GM12874 (cell line): ENCODE results near the gene CS.

Source experiments
- TF ChIP-seq, protein P1 (sequence below): IDR thresholded peaks from 2 replicates; pipeline ENCODE4 v1.5.1; 2011; ENCODE audit warnings: low read depth, mild to moderate bottlenecking, control low read depth, low read length, moderate library complexity; ENCODE audit not compliant: insufficient read depth

The CS gene

DNA sequence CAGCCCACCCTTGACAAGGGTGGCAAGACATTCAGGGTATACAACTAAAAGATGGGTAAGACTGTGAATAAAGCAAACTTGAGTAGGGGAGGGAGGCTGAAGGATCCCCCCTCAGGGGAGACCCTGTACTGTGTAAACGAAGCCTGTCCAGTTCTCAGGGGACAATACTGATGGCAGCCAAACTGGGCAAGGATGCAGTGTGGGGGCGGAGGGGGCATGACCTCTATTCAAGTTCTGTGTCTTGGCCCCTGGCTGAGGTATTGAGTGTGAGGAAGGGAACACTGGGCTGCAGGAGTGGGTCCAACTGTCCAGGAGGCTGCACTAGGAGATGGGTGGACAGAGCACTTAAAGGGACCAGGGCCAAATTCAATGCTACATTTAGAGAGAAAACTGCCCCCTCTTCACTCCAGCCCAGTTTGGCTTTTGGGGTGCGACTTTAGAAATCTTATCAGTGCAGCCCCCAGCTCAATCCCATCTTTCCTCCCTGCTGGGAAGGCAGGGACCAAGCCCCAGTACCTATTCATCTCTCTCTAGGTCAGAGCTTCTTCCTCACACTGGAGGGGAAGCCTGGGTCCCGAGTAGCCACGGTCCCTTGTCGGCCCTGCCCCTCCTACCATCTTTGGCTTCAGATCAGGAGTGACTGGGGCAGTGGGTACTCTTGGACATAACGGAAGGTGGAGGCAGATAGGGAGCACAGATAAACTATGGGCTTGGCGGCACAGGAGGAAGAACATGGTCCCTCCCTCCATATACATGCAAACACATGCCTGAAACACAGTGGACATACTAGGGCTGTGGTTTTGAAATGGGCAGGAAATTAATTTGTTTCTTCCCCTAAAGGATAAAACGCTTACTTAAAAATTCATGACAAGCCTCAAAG lies 58.5 kb downstream of the CS start:
- TF ChIP-seq, protein P1, sequence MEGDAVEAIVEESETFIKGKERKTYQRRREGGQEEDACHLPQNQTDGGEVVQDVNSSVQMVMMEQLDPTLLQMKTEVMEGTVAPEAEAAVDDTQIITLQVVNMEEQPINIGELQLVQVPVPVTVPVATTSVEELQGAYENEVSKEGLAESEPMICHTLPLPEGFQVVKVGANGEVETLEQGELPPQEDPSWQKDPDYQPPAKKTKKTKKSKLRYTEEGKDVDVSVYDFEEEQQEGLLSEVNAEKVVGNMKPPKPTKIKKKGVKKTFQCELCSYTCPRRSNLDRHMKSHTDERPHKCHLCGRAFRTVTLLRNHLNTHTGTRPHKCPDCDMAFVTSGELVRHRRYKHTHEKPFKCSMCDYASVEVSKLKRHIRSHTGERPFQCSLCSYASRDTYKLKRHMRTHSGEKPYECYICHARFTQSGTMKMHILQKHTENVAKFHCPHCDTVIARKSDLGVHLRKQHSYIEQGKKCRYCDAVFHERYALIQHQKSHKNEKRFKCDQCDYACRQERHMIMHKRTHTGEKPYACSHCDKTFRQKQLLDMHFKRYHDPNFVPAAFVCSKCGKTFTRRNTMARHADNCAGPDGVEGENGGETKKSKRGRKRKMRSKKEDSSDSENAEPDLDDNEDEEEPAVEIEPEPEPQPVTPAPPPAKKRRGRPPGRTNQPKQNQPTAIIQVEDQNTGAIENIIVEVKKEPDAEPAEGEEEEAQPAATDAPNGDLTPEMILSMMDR = no peak

DNA sequence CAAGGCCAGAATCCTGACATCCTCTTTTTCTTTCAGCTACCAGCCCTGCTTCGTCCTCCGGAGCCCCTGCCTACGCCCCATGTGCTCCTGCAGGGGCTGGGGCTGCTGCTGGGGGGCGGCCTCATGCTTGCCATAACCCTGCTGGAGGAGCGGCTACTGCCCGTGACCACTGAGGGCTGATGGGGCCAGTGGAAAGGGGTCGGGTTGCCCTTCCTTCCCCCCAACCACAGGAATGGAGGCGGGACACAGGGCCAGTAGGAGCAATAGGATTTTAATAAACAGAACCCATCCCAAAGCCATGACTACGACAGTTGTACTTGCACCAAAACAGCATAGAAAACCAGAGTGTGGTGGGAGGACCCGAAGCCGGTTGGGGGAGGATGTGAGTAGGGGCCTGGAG lies 62.6 kb downstream of the CS start:
- TF ChIP-seq, protein P1 = no peak

DNA sequence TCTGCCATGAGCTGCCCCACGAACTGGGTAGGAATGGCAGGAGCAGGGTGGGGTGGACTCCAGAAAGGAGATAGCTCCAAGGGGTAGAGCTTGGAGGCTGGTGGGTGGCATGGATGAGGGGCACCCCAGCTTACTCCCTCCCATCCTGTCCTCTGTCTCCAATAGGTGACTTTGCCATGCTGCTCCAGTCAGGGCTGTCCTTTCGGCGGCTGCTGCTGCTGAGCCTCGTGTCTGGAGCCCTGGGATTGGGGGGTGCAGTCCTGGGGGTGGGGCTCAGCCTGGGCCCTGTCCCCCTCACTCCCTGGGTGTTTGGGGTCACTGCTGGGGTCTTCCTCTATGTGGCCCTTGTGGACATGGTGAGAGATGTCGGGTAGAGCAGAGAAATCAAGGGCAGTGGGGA lies 63.1 kb downstream of the CS start:
- TF ChIP-seq, protein P1 = no peak

GRCh38 chr12:56236091-56236490 lies 64.0 kb downstream of the CS start:
- TF ChIP-seq, protein P1 = no peak

- TF ChIP-seq, protein P1 = no peak
Observed at GRCh38 chr12:56234746-56235436, 65.2 kb downstream of the CS start.

DNA sequence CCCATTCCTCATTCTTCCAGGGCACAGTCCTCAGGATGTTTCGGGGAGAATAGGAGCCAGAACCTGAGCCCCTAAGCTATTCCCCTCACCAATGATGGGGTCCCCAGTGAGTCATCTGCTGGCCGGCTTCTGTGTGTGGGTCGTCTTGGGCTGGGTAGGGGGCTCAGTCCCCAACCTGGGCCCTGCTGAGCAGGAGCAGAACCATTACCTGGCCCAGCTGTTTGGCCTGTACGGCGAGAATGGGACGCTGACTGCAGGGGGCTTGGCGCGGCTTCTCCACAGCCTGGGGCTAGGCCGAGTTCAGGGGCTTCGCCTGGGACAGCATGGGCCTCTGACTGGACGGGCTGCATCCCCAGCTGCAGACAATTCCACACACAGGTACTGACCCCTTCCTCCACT lies 68.9 kb downstream of the CS start:
- TF ChIP-seq, protein P1 = no peak

- TF ChIP-seq, protein P1 = no peak
Observed at GRCh38 chr12:56230432-56231183, 69.5 kb downstream of the CS start.
